Lung (tissue), 12 donors: ENCODE data around the gene MKI67. TPM values are rescaled to one million over a fixed set of nuclear protein-coding genes. Genes with fewer than 3 reads are reported as not detected.
"Not testable (repeated sequence)": the region's sequence is repeated elsewhere in the genome, so short reads cannot be mapped to it uniquely, and the experiment has no call there.

Experiments
- ATAC-seq: fragments of 200-7000 bp; cut with Tn5 transposase; one replicate; pipeline ENCODE4 v1.9.1; 2020; ENCODE audit warnings: moderate number of reproducible peaks; ENCODE audit not compliant: insufficient read depth, low FRiP score
- DNase-seq, 3 donors: peaks; one replicate each; pipeline ENCODE4 v3.0.0-alpha.2; 2013 to 2017
- H3K27ac ChIP-seq, 2 donors: one replicate each; pipeline ENCODE4 v1.5.1; 2013; ENCODE audit warnings: mild to moderate bottlenecking in 2 of 2, moderate library complexity in 2 of 2, control low read depth in 1 of 2, inconsistent platforms in 1 of 2, low read depth in 1 of 2, low read length in 1 of 2
- H3K27me3 ChIP-seq, 3 donors: one replicate each; pipeline ENCODE4 v1.5.1; 2013; ENCODE audit warnings: low read length in 2 of 3; ENCODE audit not compliant: control insufficient read depth in 3 of 3, insufficient read depth in 3 of 3
- H3K36me3 ChIP-seq, 4 donors: one replicate each; pipeline ENCODE4 v1.5.1; 2013; ENCODE audit warnings: low read length in 4 of 4, mild to moderate bottlenecking in 1 of 4, moderate library complexity in 1 of 4; ENCODE audit not compliant: control insufficient read depth in 4 of 4, insufficient read depth in 4 of 4
- H3K4me1 ChIP-seq, 5 donors: one replicate each; pipeline ENCODE4 v1.5.1; 2013; ENCODE audit warnings: low read length in 5 of 5, mild to moderate bottlenecking in 2 of 5, moderate library complexity in 1 of 5; ENCODE audit not compliant: control insufficient read depth in 5 of 5, insufficient read depth in 5 of 5
- H3K4me3 ChIP-seq: one replicate; pipeline ENCODE4 v1.5.1; 2013; ENCODE audit warnings: mild to moderate bottlenecking, control low read depth, moderate library complexity
- H3K9ac ChIP-seq, 2 donors: one replicate each; pipeline ENCODE4 v1.5.1; 2013; ENCODE audit warnings: low read length in 2 of 2, control low read depth in 1 of 2; ENCODE audit not compliant: insufficient read depth in 1 of 2
- H3K9me3 ChIP-seq, 4 donors: one replicate each; pipeline ENCODE4 v1.5.1; 2013; ENCODE audit warnings: low read length in 3 of 4, mild to moderate bottlenecking in 1 of 4, moderate library complexity in 1 of 4; ENCODE audit not compliant: control insufficient read depth in 4 of 4, insufficient read depth in 3 of 4
- WGBS, 2 donors: extraction: QIAGEN DNeasy Blood & Tissue Kit; methylation state at CpG; one replicate each; pipeline ENCODE4 v1.1.7; 2013; 5-methylcytosine and 5-hydroxymethylcytosine counted together
- polyA plus RNA-seq, 2 donors: library from polyadenylated mRNA; stranded (reverse); fragments of 200-250 nt; gene quantifications; one replicate each; pipeline ENCODE4 v1.2.1, GENCODE V29; 2013
- total RNA-seq, 2 donors: library from RNA; depleted of rRNA in 1 of 2; stranded (reverse); fragments of >200 nt in 1 of 2; gene quantifications; one replicate each; pipeline ENCODE4 v1.2.1, GENCODE V29; 2014 to 2021
- TF ChIP-seq, protein P1 (sequence below): IDR thresholded peaks from 2 replicates; pipeline ENCODE4 v1.5.1; 2012; ENCODE audit warnings: mild to moderate bottlenecking; ENCODE audit errors: control extremely low read depth, extremely low read depth
- donor health status: control.
- donor health status: control.
- donor health status: Bipolar disorder and iron deficiency.
- donor health status: healthy.
- donor health status: DM: yes; HTN: yes; CAD: no.

Gene MKI67
- total and polyA plus RNA-seq, 4 donors = 1.0 to 8.6 (median 2.1) TPM

DNA sequence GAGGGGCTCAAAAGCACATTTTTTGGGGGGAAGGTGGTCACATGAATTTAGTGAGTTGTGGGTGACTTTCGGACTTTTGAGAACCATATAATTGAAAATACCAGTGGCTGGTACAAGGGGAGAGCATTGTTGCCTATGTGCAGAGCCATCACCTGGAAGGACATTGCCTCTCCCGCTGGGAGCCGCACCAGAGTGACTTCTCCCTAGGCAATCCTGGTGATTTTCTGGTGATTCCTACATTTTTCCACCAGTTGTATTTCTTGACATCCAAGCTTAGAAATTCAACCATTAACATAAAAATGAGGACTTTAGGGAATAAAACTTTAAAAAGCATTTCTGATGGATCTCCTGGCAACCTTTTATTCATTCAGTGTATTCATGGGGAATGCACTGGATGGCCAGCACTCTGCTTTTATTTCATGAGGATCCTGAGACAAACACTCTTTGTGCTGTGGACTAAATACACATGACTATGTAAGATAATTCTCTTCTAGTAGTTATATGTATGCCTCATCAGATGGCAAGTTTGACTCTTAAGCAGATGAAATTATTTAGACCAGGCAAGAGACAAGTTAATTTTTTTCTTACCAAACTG lies 41.8 kb upstream of the MKI67 start:
- Histone ChIP-seq H3K4me1 (no peaks in the 10 kb centered on the region), H3K9me3 (peaks cover 0 to 7% (median under 1%) of the 10 kb centered on the region in 4 donors), H3K36me3 (no peaks in the 10 kb centered on the region), H3K9ac (no peak overlapping the region), H3K27me3 (peaks cover 0 to 11% (median 0%) of the 10 kb centered on the region in 3 donors), H3K27ac (no peak overlapping the region), H3K4me3 (no peak overlapping the region)
- 91 to 92% methylated on average over 3 of the region's 3 CpGs for WGBS, 2 donors
- TF ChIP-seq, protein P1, sequence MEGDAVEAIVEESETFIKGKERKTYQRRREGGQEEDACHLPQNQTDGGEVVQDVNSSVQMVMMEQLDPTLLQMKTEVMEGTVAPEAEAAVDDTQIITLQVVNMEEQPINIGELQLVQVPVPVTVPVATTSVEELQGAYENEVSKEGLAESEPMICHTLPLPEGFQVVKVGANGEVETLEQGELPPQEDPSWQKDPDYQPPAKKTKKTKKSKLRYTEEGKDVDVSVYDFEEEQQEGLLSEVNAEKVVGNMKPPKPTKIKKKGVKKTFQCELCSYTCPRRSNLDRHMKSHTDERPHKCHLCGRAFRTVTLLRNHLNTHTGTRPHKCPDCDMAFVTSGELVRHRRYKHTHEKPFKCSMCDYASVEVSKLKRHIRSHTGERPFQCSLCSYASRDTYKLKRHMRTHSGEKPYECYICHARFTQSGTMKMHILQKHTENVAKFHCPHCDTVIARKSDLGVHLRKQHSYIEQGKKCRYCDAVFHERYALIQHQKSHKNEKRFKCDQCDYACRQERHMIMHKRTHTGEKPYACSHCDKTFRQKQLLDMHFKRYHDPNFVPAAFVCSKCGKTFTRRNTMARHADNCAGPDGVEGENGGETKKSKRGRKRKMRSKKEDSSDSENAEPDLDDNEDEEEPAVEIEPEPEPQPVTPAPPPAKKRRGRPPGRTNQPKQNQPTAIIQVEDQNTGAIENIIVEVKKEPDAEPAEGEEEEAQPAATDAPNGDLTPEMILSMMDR = no peak
- DNase-seq (no peak), ATAC-seq (no peak)

DNA sequence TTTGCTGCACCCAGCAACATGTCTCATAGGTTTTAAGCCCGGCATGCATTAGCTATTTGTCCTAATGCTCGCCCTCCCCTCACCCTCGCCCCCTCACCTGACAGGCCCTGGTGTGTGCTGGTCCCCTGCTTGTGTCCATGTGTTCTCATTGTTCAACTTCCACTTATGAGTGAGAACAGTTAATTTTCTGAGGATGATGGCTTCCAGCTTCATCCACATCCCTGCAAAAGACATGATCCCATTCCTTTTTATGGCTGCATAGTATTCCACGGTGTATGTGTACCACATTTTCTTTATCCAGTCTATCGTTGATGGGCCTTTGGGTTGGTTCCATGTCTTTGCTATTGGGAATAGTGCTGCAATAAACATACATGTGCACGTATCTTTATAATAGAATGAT lies 40.9 kb upstream of the MKI67 start:
- WGBS, 2 donors = 92 to 96% methylated on average over 6 of the region's 6 CpGs
- DNase-seq, H3K4me3 ChIP-seq, H3K36me3 ChIP-seq, ATAC-seq, H3K9me3 ChIP-seq, H3K9ac ChIP-seq, H3K27ac ChIP-seq, H3K4me1 ChIP-seq: not testable (repeated sequence)
- H3K27me3 ChIP-seq = peaks cover 0 to 11% (median 0%) of the 10 kb centered on the region in 3 donors

DNA sequence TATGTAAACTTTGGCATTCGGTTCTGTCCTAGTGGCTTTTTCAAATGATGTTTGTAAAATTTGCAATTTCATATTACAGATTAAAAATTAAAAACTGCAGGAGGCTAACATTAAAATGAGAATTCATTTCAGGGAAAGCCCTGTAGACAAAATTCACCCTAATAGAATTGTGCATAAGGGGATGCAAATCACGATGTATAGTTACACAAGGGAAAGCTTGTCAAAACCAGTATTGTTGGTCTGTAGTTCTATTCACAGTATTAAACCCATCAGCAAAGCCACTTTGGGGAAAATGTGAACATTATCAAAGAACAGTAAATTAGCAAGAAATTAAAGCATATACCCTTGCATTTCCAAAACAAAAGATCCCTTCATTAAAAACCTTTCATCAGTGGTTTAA lies 39.9 kb upstream of the MKI67 start:
- TF ChIP-seq, protein P1 = no peak
- Histone ChIP-seq H3K27me3 (peaks cover 0 to 11% (median 0%) of the 10 kb centered on the region in 3 donors), H3K9me3 (no peaks in the 10 kb centered on the region), H3K4me3 (no peak overlapping the region), H3K9ac (no peak overlapping the region), H3K27ac (no peak overlapping the region), H3K36me3 (no peaks in the 10 kb centered on the region), H3K4me1 (no peaks in the 10 kb centered on the region)
- DNase-seq (no peak), ATAC-seq (no peak)
- 84 to 85% methylated on average over 2 of the region's 2 CpGs for WGBS, 2 donors

DNA sequence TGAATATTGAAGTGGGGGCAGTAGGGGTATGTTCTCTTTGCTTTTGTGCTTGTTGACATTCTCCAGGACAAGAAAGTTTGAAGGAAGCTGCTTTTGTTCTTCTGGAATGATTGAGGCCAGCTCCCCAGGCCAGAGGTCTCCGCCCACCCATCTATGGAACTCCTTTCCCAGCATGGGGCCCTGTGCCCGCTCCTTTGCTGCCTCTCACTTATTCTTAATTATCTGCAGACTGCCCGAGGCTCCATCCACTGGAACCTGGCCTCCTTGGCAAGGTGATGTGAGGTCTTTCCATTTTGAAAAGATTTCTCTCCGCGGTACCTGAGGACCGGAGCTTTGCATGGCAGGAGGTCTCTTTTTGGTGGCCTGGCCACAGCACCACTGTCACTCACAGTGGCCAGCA lies 39.3 kb upstream of the MKI67 start:
- 85 to 91% methylated on average over 6 of the region's 6 CpGs for WGBS, 2 donors
- H3K4me3 ChIP-seq = no peak overlapping the region
- H3K9me3 ChIP-seq = no peaks in the 10 kb centered on the region
- H3K36me3 ChIP-seq = no peaks in the 10 kb centered on the region
- TF ChIP-seq, protein P1 = no peak
- H3K27me3 ChIP-seq = peaks cover 0 to 11% (median 0%) of the 10 kb centered on the region in 3 donors
- no peak for ATAC-seq
- H3K27ac ChIP-seq = no peak overlapping the region
- no peak for DNase-seq
- no peak overlapping the region for H3K9ac ChIP-seq
- H3K4me1 ChIP-seq = no peaks in the 10 kb centered on the region
